HG02981 (cell line): ENCODE data around the gene DEPDC5.

Experiments
- ATAC-seq: cut with Tn5 transposase; IDR thresholded peaks from one replicate; pipeline ENCODE4 v1.9.1; 2021; ENCODE audit warnings: mild to moderate bottlenecking, moderate library complexity; ENCODE audit not compliant: unreplicated experiment

Gene DEPDC5

DNA sequence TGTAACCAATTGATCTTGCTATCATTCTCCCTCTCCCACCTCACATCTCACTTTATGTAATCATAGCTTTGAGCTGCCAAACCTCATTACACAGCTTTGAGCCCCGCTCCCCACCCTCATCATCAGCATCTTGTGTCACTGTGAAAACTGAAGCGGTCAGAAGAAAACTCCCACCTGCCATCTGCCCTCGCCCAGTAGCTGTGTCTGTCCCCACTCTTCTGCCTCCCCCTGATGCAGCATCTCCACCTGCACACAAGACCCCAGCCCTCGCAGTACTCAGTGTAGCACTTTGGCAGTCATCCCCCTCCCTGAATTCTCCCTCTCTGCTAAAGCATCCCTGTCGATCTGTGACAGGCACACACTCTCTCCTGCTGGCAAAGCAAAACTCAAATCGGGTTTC is 130.2 kb downstream of the DEPDC5 start:
- no peak for ATAC-seq

DNA sequence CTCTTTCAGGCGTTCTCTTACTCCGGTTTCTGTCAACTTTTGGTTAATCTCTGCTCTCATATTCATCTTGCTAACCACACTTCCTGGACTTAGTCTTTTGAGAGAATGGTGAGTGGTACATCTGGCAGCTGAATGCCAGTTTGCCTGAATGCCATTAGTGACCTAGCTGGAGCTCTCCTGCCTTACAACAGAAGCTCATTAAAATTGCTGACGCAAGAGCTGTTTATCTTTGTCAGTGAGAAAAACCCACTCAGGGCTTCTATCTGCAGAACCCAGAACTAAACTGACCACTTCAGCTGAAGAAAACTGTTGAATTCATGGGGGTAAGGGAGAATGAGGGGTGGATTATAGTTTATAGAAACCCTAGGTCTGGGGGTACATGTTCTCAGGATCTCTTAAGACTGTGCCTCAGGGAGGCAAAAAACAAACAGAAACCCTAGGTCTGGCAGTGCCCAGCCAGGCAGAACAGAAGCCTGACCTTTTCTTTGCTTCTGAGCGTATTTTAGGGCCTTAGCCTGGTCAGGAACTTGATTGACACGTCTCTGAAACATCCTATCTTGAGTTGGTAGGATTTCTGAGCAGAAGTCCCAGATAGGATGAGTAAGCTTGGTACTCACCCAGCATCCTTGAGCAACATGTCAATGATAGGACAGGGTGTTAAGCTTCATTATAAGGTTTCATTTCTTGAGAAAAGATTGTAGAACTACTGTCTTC is 137.7 kb downstream of the DEPDC5 start:
- ATAC-seq: no peak

DNA sequence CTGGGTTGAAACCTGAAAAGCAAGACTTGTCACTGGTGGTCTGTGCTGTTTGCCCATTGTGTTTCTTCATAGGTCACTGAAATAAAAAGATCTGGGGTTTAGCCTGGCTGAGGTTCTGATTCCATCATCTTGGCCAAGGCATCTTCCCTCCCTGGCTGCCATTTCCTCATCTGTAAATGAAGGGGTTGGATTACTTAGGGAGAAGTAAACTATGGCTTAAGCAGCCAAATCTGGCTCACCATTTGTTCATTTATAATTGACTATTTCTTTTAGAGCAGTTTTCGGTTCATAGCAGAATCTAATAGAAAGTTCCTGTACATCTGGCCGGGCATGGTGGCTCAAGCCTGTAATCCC is 138.2 kb downstream of the DEPDC5 start:
- no peak for ATAC-seq

- no peak for ATAC-seq
Measured at GRCh38 chr22:31893460-31893859, 139.6 kb downstream of the DEPDC5 start.

- ATAC-seq: no peak
Measured at GRCh38 chr22:31895411-31896123, 141.7 kb downstream of the DEPDC5 start.

- ATAC-seq: no peak
Measured at GRCh38 chr22:31896472-31896871, 142.7 kb downstream of the DEPDC5 start.

DNA sequence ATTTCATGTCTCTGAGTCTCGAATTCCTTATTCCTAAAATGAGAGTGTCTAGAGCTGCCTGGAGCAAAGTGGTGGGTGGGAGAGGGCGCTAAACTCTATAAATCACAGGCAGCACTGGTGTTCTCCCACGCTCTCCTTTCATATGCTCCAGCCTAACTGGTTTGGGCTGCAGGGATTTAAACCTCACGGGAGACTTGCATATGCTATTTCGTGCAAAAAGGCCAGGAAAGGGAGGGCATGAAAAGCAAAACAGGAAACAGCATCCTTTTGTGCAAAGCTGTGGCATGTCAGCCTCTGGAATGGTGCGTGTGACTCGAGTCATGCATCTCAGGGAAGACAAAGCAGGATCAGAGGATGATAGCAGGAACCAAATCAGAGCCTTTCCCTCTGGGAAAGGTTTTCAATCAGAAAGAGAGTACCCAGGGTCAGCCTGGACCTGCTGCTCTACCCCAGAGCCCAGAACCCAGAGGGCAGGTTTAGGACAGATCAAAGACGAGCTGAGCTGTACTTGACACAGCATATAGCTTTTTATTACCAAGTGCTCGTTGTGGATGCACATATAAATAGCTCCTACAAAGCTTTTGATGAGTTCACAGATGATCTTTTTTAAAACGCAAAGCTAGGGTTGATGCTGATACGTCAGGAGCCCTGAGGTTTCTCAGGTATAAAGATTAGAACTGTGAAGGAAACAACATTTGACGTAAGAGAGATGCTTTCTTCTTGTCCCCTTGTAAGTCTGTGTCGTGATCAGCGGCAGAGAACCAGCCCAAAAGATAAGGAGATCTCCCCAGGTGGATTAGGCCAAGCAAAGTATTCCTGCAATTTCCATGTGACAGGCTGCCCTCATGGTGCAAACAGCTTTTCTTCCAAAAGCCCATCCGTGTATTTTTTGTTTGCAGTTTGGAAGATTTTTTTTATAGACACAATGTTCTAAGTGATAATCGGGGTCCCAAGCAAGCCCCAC is 144.3 kb downstream of the DEPDC5 start:
- ATAC-seq: no peak

GRCh38 chr22:31898926-31899325 is 145.1 kb downstream of the DEPDC5 start:
- ATAC-seq: no peak

DNA sequence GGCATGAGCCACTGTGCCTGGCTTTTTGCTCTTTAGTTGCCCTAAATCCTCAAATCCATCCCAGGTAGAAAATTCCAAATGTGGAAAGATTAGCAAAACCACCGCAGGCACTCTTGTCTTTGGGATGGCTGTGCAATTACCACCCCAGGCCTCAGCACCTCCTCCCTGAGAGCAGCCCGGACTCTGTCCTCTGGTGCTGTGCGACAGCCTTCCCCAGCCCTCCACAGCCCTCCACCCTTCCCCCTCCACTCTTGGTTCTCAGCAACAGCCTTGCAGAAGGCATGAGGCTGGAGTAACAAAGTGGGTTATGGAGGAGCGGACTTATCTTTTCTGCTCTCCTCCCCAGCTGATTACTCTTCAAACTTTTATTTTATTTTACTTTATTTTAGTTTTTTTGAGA is 145.8 kb downstream of the DEPDC5 start:
- ATAC-seq: no peak

GRCh38 chr22:31901388-31902137 is 147.7 kb downstream of the DEPDC5 start:
- ATAC-seq: no peak

DNA sequence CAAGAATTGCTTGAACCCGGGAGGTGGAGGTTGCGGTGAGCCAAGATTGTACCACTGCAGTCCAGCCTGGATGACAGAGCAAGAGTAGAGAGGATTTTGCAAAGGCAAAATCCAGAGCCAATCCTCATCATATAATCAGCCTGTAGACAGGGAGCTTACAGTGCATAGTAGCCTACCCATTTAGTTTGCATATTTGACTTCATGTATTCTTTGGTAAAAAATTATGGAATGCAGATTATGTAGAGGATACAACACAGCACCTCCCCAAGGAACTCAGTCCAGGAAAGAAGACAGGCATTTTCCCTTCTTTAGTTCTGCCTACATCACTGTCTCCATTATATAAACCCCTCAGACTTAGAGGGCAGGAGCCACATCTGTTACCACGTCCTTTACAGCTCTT is 150.8 kb downstream of the DEPDC5 start:
- ATAC-seq: no peak

GRCh38 chr22:31905356-31905755 is 151.5 kb downstream of the DEPDC5 start:
- no peak for ATAC-seq

GRCh38 chr22:31906086-31906485 is 152.3 kb downstream of the DEPDC5 start:
- ATAC-seq: no peak

DNA sequence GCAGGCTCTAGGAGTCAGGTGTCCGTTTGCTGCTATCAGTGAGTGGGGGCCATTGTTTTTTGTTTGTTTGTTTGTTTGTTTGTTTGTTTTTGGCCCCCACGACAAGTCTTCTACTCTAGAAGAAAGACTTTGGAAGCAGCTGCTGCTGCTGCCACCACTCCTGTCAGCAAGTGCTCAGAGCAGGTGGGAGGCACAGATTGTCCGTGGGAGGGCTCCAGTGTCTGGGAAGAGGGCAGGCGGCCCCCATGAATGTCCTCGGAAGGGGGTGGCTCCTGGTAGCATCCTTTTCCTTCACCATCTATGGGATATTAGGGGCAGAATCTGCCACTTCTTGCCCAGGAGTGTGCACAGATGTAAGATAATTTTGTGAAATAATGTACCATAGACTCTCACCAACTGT is 152.8 kb downstream of the DEPDC5 start:
- no peak for ATAC-seq

GRCh38 chr22:31909977-31910376 is 156.2 kb downstream of the DEPDC5 start:
- no peak for ATAC-seq

DNA sequence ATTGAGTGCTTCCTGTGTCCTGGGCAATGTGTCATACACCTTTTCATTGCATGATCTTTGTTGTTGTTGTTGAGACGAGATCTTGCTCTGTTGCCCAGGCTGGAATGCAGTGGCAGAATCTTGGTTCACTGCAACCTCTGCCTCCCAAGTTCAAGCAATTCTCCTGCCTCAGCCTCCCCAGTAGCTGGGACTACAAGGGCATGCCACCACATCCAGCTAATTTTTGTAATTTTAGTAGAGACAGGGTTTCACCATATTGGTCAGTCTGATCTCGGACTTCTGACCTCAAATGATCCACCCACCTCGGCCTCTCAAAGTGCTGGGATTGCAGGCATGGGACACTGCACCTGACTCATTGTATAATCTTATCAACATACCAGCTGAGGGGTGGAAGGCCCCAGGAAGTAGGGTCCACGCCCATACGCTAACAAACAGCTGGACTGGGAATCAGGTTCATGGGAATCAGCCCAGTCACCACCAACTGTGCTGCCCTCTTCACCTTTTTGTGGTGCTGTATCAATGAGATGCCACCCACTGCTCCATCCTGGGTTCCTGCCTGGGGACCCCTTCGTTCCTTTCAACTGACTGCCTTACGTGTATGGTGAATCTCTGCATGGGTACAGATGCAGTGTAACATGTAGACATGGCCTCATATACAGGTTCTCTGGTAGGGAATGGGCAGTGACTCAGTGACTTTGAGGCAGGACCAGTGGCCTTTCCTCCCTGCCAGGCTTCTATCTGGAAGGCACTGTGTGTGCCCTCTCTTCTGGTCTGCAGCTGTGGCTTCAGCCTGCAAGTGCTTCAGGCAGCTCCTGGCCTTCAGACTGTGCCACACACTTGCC is 158.0 kb downstream of the DEPDC5 start:
- ATAC-seq: no peak

GRCh38 chr22:31912407-31912743 is 158.6 kb downstream of the DEPDC5 start:
- ATAC-seq: no peak

DNA sequence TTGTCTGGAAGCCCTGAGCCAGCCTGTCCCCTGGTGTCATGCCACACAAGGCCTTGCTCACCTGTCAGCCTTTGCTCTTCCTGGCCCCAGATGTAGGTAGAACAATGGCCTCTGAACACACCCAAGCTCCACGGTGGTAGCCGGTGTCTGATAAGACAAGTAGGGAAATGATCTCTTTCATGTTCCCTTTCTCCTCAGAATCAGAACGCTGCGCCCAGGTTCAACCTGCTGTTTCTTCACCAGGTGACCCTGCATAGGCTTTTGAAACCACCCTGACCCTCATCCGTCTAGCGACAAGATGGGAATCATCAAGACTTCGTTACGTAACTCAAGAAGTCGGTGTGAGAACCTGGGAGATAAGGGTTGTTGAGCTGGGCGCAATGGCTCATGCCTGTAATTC is 161.8 kb downstream of the DEPDC5 start:
- no peak for ATAC-seq

DNA sequence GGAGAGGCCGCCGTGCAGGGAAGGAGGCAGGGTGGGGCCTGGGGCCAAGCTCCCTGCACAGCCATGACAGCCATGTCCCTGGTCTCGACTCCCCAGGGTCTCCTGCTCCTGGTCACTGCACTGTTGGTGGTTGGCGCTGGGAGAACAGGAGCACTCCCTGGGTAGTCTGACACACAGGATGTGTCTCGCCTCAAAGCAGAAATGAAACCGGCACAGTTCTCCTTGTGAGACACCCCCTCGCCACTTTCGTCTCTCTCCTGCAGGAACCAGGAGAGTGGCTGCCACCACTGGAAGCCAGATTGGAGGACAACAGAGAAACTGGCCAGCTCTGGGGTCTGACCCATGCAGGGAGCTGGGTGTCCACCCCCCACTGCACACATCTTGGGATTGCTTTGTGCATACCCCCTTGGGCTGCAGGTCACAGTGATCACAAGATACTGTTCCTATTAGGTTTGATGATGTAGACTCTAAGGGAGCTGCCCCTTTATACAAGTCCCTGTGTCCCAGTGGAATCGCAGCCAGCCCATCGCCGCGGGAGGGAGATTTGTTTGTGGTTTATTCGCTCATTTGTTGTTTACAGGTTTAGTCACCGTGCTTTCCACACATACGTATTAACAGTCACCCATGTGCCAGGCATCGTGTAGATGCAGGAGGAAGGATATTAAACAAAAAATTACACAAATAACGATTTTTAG is 163.6 kb downstream of the DEPDC5 start:
- ATAC-seq: peak; percentile 59
